H1 (cell line): Measurements from ENCODE around the gene CCDC117.

ENCODE experiments used
- CTCF ChIP-seq, 3 experiments: IDR thresholded peaks; 1 replicate in 2 of 3; 2 replicates in 1 of 3; pipeline versions ENCODE4 v1.5.1 to v1.6.1; 2011; ENCODE audit warnings: low read length in 3 of 3, mild to moderate bottlenecking in 3 of 3, inconsistent platforms in 2 of 3, low read depth in 1 of 3, moderate library complexity in 1 of 3; ENCODE audit not compliant: insufficient read depth in 1 of 3; ENCODE audit errors: control extremely low read depth in 1 of 3
- EGR1 ChIP-seq: IDR thresholded peaks from 2 replicates; pipeline ENCODE4 v1.6.1; 2011; ENCODE audit warnings: low read depth, low read length, borderline replicate concordance
- MAX ChIP-seq: IDR thresholded peaks from 2 replicates; pipeline ENCODE4 v1.6.1; 2012; ENCODE audit warnings: inconsistent platforms
- POLR2AphosphoS5 ChIP-seq: IDR thresholded peaks from 2 replicates; pipeline ENCODE4 v1.6.1; 2011; ENCODE audit warnings: low read depth, low read length
- SIX5 ChIP-seq: IDR thresholded peaks from 2 replicates; pipeline ENCODE4 v1.6.1; 2011; ENCODE audit warnings: mild to moderate bottlenecking, low read depth, low read length
- SUZ12 ChIP-seq: fragments of 200-600 bp; sonication (generic); IDR thresholded peaks from 2 replicates; pipeline ENCODE4 v1.6.1; 2012; ENCODE audit warnings: mild to moderate bottlenecking, inconsistent platforms, low read length, moderate library complexity, mixed read lengths

GRCh38 chr22:28831140-28832072, 58.9 kb downstream of the CCDC117 start:
- TF ChIP-seq EGR1 (no peak), SUZ12 (no peak), SIX5 (no peak), CTCF (IDR thresholded peaks at IDR 0.05; ENCODE audit: control extremely low read depth in 1 of 3, insufficient read depth in 1 of 3, low read depth in 1 of 3, low read length in 3 of 3) (no peak), POLR2AphosphoS5 (no peak), MAX (peak; percentile 47; the same call in 1 of the 2 replicates)
